Mammary epithelial cell (primary cell): ENCODE results near the gene IBTK.

ENCODE experiments used
- CTCF ChIP-seq, 2 donors: IDR thresholded peaks in 1 of 2; conservative IDR thresholded peaks in 1 of 2; 2 replicates each; pipeline ENCODE4 v1.5.1; 2011 to 2012; ENCODE audit warnings: inconsistent platforms in 2 of 2, low read length in 2 of 2, mild to moderate bottlenecking in 2 of 2, control low read depth in 1 of 2, low read depth in 1 of 2; ENCODE audit not compliant: insufficient read depth in 1 of 2; ENCODE audit errors: extremely low read depth in 1 of 2
- EZH2 ChIP-seq: IDR thresholded peaks from 2 replicates; pipeline ENCODE4 v1.6.1; 2012; ENCODE audit warnings: low read length, inconsistent platforms, borderline replicate concordance

DNA sequence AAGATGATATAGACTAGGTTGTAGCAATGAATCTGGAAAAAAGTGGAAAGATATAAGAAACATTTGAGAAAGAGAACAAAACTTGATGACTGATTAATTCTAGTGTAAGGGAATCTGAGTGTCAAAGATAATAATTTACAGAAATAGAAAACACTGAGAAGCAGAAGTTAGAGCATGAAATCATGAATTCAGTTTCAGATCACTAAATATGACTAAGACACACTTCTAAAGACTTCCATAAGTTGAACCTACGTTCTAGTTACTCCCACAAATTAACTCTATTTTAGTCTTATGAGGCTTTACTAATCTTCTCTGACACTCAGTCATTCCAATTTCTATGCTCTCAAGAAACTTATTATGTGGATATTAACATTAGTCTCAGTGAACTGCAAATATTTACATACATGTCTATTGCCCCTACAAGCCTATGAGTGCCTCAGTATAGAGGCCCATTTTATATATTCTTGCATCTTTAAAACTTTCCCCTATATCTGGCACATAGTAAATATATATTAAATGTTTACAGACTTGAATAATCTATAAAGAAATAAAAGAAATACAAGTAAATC, 30.4 kb downstream of the IBTK start:
- no peak for TF ChIP-seq CTCF (conservative IDR thresholded peaks at IDR 0.05 in 1 of 2, IDR thresholded peaks at IDR 0.05 in 1 of 2; ENCODE audit: extremely low read depth in 1 of 2, insufficient read depth in 1 of 2, low read depth in 1 of 2, low read length in 2 of 2)
- no peak for TF ChIP-seq EZH2
